ENCODE measurements around the gene CERS1.

The CERS1 gene

DNA sequence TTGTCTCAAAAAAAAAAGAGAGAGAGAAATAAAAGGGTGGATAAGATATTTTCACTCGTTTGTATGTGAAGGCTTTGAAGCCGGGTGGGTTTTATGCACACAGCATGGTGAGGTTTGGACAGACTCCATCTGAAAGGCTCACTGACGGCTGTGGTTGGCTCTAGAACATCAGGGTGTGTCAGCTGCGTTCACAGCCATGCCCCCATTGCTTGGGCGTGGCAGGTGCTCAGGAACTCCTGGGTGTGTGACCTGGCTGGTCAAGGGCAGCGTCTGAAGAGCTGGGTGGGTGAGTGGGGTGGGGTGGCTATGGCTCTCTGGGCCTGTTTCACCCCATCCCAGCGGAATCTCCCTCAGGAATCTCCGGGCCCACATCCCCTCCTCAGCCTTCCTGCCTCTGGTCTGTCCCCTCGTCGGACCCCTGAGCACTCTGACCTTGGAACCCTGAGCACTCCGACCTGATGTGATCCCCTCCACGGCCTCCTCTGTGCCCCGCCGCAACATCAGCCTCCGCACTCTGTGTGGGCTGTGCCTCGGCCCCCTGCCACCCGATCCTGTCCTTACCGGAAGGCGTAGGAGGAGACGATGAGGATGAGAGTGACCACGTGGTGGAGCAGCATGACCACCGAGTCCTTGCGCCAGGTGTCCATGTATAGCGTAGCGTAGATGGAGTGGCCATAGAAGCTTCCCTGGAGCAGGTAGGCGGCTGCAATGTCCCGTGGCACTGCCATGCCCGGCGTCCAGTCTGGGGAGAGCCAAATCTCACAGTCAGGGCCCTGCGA lies 12.2 kb downstream of the CERS1 start:
- FAIRE-seq (no peak), DNase-seq (ENCODE audit: insufficient read length, low spot score) (no peak)
- TF ChIP-seq, protein P1, sequence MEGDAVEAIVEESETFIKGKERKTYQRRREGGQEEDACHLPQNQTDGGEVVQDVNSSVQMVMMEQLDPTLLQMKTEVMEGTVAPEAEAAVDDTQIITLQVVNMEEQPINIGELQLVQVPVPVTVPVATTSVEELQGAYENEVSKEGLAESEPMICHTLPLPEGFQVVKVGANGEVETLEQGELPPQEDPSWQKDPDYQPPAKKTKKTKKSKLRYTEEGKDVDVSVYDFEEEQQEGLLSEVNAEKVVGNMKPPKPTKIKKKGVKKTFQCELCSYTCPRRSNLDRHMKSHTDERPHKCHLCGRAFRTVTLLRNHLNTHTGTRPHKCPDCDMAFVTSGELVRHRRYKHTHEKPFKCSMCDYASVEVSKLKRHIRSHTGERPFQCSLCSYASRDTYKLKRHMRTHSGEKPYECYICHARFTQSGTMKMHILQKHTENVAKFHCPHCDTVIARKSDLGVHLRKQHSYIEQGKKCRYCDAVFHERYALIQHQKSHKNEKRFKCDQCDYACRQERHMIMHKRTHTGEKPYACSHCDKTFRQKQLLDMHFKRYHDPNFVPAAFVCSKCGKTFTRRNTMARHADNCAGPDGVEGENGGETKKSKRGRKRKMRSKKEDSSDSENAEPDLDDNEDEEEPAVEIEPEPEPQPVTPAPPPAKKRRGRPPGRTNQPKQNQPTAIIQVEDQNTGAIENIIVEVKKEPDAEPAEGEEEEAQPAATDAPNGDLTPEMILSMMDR (IDR thresholded peaks at IDR 0.05; ENCODE audit: insufficient read depth, missing control alignments): no peak

DNA sequence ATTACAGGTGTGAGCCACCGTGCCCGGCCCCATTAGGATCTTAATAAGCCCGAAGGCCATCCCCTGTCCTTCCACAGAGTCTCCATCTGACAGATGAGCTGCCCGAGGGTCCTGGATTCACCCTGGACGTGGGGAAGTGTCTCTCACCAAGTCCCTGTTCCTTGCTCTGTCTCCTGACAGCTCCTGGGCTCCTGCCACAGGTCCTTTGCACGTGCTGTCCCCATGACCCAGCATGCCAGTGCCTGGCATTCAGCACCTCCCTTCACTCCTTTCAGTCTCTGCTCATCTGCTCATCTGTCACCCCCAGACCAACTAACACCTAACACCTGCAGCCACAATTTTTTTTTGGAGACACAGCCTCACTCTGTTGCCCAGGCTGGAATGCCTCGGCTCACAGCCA lies 14.5 kb downstream of the CERS1 start:
- DNase-seq (ENCODE audit: insufficient read length, low spot score) (no peak), FAIRE-seq (no peak)
- TF ChIP-seq, protein P1 (IDR thresholded peaks at IDR 0.05; ENCODE audit: insufficient read depth, missing control alignments): no peak

DNA sequence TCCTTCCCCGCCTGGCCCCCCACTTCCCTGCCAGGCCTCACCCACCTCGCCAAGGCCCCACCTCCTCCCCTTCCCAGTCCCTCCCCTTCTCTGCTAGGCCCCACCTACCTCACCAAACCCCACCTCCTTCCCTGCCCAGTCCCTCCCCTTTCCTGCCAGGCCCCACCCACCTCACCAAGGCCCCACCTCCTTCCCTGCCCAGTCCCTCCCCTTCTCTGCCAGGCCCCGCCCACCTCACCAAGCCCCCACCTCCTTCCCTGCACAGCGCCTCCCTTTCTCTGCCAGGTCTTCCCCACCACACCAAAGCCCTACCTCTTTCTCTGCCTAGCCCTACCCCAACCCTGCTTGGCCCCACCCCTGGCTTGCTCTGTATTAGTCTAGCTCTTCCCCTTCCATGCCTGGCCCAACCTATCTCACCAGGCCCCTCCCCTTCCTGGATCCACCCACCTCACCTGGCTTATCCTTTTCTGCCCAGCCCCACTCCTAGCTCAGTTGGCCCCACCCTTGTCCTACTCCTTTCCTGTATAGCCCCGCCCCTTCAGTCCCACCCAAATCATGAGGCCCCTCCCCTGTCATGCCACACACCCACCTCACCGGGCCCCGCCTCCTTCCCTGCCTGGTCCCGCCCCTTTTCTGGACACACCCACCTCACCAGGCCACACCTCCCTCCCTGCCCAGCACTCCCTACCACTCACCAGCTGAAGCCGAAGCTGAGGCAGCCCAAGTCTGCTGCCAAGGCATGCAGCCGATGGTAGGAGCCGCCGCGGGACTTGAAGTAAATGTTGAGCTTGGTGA lies 16.2 kb downstream of the CERS1 start:
- TF ChIP-seq, protein P1 (IDR thresholded peaks at IDR 0.05; ENCODE audit: insufficient read depth, missing control alignments): no peak
- DNase-seq (ENCODE audit: insufficient read length, low spot score) (no peak), FAIRE-seq (no peak)

- no peak for DNase-seq (ENCODE audit: insufficient read length, low spot score)
- FAIRE-seq: no peak
- TF ChIP-seq, protein P1 (IDR thresholded peaks at IDR 0.05; ENCODE audit: insufficient read depth, missing control alignments): no peak
Observed at GRCh38 chr19:18878858-18879578, 16.9 kb downstream of the CERS1 start.

DNA sequence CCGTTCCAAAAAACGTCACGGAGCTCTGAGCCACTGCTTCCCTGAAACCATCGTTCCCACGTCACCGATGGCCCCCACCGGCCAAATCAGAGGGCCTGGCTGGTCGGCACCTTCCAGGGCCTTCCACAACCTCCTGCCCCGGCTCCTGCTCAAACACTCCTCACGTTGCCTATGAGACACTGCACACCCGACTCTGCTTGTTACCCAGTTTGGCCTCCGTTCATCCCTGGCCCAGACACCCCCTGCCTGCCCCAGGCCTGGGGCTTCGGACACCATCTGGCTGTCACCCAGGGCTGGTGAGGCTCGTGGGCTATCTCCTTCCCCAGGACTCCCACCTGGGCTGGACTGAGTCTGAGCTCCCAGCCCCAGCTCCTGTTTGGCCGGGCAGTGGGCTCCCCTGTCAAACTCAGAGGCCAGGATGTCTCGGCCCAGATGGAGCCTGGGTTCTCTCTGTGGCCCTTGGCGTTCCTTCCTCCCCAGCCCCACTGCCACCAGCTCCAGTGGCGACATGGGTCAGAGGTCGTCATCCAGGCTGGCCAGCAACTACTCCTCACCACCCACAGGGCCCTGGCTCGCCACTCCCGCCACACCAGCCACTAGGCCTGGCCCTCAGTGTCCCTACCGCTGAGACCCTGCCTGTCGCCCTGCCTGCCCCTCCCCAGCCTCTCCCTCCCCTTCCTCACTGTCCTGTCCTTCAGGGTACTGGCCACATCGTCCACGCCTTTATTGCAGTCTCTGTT lies 17.7 kb downstream of the CERS1 start:
- TF ChIP-seq, protein P1 (IDR thresholded peaks at IDR 0.05; ENCODE audit: insufficient read depth, missing control alignments): no peak
- DNase-seq (ENCODE audit: insufficient read length, low spot score): no peak
- FAIRE-seq: no peak

DNA sequence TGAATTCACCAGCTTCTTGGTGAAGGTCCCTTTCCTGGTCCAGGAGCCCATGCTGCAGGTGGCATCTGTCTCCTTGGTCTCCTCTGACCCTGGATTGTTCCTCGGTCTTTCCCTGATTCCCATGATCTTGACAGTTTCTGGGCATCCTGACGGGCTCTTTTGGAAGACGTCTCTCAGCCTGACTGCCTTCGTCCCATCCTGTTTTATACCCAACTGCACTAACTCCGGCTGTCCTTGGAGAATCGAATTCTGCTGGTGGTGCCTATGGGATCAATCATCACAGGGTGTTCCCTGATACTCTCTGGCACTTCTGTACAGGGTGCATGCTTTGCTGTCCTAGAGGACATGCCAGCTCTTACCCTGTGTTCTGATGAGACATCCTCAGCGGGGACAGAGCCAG lies 19.1 kb downstream of the CERS1 start:
- DNase-seq (ENCODE audit: insufficient read length, low spot score) (no peak), FAIRE-seq (no peak)
- TF ChIP-seq, protein P1 (IDR thresholded peaks at IDR 0.05; ENCODE audit: insufficient read depth, missing control alignments): no peak
